Uterus (tissue), 4 donors: Measurements from ENCODE around the gene KLK4. TPM values are rescaled to one million over a fixed set of nuclear protein-coding genes. Genes with fewer than 3 reads are reported as not detected.

Experiments
- DNase-seq, 2 donors: peaks; one replicate each; pipeline ENCODE4 v3.0.0-alpha.2; 2019 to 2020
- H3K27ac ChIP-seq, 2 donors: fragments of 200-600 bp; sonication (generic); 1 replicate in 1 of 2; 2 replicates in 1 of 2; pipeline ENCODE4 v1.5.1; 2016 to 2018
- H3K27me3 ChIP-seq, 2 donors: fragments of 200-600 bp; sonication (generic); one replicate each; pipeline ENCODE4 v1.5.1; 2018 to 2019; ENCODE audit warnings: control low read depth in 1 of 2
- H3K36me3 ChIP-seq, 2 donors: fragments of 200-600 bp; sonication (generic); one replicate each; pipeline ENCODE4 v1.5.1; 2019; ENCODE audit warnings: control low read depth in 1 of 2
- H3K4me1 ChIP-seq, 2 donors: fragments of 200-600 bp; sonication (generic); one replicate each; pipeline ENCODE4 v1.5.1; 2018 to 2019; ENCODE audit warnings: control low read depth in 1 of 2
- H3K4me3 ChIP-seq, 2 donors: fragments of 200-600 bp; sonication (generic); 1 replicate in 1 of 2; 2 replicates in 1 of 2; pipeline ENCODE4 v1.5.1; 2018 to 2019; ENCODE audit warnings: mild to moderate bottlenecking in 1 of 2
- H3K9me3 ChIP-seq, 2 donors: fragments of 200-600 bp; sonication (generic); one replicate each; pipeline ENCODE4 v1.5.1; 2019; ENCODE audit warnings: control low read depth in 1 of 2
- CTCF ChIP-seq, 4 experiments: fragments of 200-600 bp in 2 of 4; fragments of 450-650 bp in 2 of 4; sonication (generic) in 2 of 4; IDR thresholded peaks; one replicate each; pipeline ENCODE4 v1.5.1; 2016 to 2019; ENCODE audit warnings: antibody characterized with exemption in 4 of 4, mild to moderate bottlenecking in 2 of 4, moderate library complexity in 1 of 4
- POLR2A ChIP-seq, 2 donors: fragments of 450-650 bp; IDR thresholded peaks; one replicate each; pipeline ENCODE4 v1.6.1; 2016; ENCODE audit warnings: antibody characterized with exemption in 2 of 2, mild to moderate bottlenecking in 1 of 2, moderate library complexity in 1 of 2
- intact Hi-C: fragments of 100-400 bp; cut with DNase I; formaldehyde crosslinking; loops from one replicate; pipeline ENCODE4 v1.15.1; 2023; ENCODE audit warnings: low total_unique reads
- total RNA-seq, 4 donors: library from RNA; depleted of rRNA in 3 of 4; stranded (reverse); fragments of >200 nt in 3 of 4; gene quantifications; one replicate each; pipeline versions ENCODE4 v1.1.0 to v1.2.4, GENCODE V29; 2014 to 2023
- donor health status: DM: yes; HTN: yes; CAD: no.

The KLK4 gene
- total RNA-seq, 4 donors from 2014 or later, result 3.4 TPM; not detected in 3

GRCh38 chr19:50909240-50910070 is 1.7 kb downstream of the KLK4 start:
- Histone ChIP-seq H3K4me3 (no peak overlapping the region), H3K36me3 (no peaks in the 10 kb centered on the region), H3K9me3 (no peaks in the 10 kb centered on the region), H3K4me1 (no peaks in the 10 kb centered on the region), H3K27me3 (peaks cover 0 to 7% of the 10 kb centered on the region in 2 donors), H3K27ac (no peak overlapping the region)
- intact Hi-C loops, result no loop called here
- no peak for TF ChIP-seq CTCF (IDR thresholded peaks at IDR 0.05)
- no peak for TF ChIP-seq POLR2A (IDR thresholded peaks at IDR 0.05)
- peak in 1 of 2 donors; percentile 19 for DNase-seq

DNA sequence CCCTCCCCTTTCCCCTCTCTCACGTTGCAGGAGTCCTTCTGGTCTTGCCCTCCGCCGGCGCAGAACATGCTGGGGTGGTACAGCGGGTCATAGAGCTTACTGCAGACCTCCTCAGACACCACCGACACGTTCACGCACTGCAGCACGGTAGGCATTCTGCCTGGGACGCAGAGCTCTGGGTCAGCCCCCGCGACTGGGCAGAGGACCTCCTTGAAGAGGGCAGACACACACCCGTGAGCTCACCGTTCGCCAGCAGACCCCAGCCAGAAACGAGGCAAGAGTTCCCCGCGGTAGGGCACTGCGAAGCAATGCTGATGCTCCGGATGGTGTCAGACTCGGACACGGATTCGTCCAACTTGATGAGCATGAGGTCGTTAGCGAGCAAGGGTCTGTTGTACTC is 2.9 kb downstream of the KLK4 start:
- Histone ChIP-seq H3K4me1 (no peaks in the 10 kb centered on the region), H3K27me3 (peaks cover 0 to 7% of the 10 kb centered on the region in 2 donors), H3K36me3 (no peaks in the 10 kb centered on the region), H3K9me3 (no peaks in the 10 kb centered on the region), H3K27ac (no peak overlapping the region), H3K4me3 (no peak overlapping the region)
- no peak for TF ChIP-seq POLR2A (IDR thresholded peaks at IDR 0.05)
- TF ChIP-seq CTCF (IDR thresholded peaks at IDR 0.05), result no peak
- intact Hi-C loops, result no loop called here
- no peak for DNase-seq

GRCh38 chr19:50906217-50906616 is 5.0 kb downstream of the KLK4 start:
- DNase-seq, result no peak
- TF ChIP-seq POLR2A (IDR thresholded peaks at IDR 0.05), result no peak
- TF ChIP-seq CTCF (IDR thresholded peaks at IDR 0.05), result peak in 1 of 4 experiments; percentile 30

GRCh38 chr19:50902640-50903039 is 8.6 kb downstream of the KLK4 start:
- Histone ChIP-seq H3K4me3 (no peak overlapping the region), H3K27me3 (peaks cover 0 to 3% of the 10 kb centered on the region in 2 donors), H3K9me3 (no peaks in the 10 kb centered on the region), H3K4me1 (no peaks in the 10 kb centered on the region), H3K27ac (no peak overlapping the region), H3K36me3 (no peaks in the 10 kb centered on the region)
- intact Hi-C loops, result no loop called here
- DNase-seq, result no peak
- TF ChIP-seq CTCF (IDR thresholded peaks at IDR 0.05) (no peak), POLR2A (IDR thresholded peaks at IDR 0.05) (no peak)

More at GRCh38 chr19:50906217-50906616, 5.0 kb downstream of the KLK4 start:
- intact Hi-C loops, result no loop called here
- Histone ChIP-seq H3K4me1 (no peaks in the 10 kb centered on the region), H3K36me3 (no peaks in the 10 kb centered on the region), H3K27me3 (peaks cover 0 to 4% of the 10 kb centered on the region in 2 donors), H3K27ac (no peak overlapping the region), H3K9me3 (no peaks in the 10 kb centered on the region), H3K4me3 (no peak overlapping the region)

DNA sequence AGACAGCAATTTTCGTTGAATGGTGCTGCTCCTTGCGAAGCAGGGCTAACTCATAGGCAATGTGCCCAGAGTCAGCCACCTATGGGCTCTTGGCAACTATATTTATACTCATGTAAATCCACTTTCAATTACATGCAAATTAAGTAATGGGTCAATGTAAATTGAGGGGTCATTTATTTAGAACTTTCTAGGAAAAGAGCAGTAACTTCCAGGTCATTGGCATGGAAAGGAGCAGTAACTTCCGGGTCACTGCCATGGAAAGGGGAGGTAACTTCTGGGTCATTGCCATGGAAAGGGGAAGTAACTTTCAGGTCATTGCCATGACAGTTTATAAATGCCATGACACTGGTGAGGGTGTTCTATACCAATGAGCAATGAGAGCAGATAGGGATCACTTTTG is 11.6 kb downstream of the KLK4 start:
- H3K36me3 ChIP-seq, result no peaks in the 10 kb centered on the region
- no peaks in the 10 kb centered on the region for H3K4me1 ChIP-seq
- intact Hi-C loops, result no loop called here
- DNase-seq, result no peak
- no peak overlapping the region for H3K4me3 ChIP-seq
- no peak overlapping the region for H3K27ac ChIP-seq
- TF ChIP-seq CTCF (IDR thresholded peaks at IDR 0.05) (no peak), POLR2A (IDR thresholded peaks at IDR 0.05) (no peak)
- H3K9me3 ChIP-seq, result no peaks in the 10 kb centered on the region
- no peaks in the 10 kb centered on the region for H3K27me3 ChIP-seq
